ENCODE results near the gene ZDHHC16.

GRCh38 chr10:97406064-97406463 is 39.9 kb upstream of the ZDHHC16 start:
- TF ChIP-seq, protein P1, sequence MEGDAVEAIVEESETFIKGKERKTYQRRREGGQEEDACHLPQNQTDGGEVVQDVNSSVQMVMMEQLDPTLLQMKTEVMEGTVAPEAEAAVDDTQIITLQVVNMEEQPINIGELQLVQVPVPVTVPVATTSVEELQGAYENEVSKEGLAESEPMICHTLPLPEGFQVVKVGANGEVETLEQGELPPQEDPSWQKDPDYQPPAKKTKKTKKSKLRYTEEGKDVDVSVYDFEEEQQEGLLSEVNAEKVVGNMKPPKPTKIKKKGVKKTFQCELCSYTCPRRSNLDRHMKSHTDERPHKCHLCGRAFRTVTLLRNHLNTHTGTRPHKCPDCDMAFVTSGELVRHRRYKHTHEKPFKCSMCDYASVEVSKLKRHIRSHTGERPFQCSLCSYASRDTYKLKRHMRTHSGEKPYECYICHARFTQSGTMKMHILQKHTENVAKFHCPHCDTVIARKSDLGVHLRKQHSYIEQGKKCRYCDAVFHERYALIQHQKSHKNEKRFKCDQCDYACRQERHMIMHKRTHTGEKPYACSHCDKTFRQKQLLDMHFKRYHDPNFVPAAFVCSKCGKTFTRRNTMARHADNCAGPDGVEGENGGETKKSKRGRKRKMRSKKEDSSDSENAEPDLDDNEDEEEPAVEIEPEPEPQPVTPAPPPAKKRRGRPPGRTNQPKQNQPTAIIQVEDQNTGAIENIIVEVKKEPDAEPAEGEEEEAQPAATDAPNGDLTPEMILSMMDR (conservative IDR thresholded peaks at IDR 0.05; ENCODE audit: low read length): no peak
- TF ChIP-seq EZH2phosphoT487 (IDR thresholded peaks at IDR 0.05; ENCODE audit: borderline replicate concordance, low read depth, low read length): no peak

Data from OCI-LY7 (cell line).